GM19372 (cell line): ENCODE data around the gene LEPROT.

Source experiments
- ATAC-seq: cut with Tn5 transposase; IDR thresholded peaks from one replicate; pipeline ENCODE4 v1.9.1; 2021; ENCODE audit warnings: mild to moderate bottlenecking, low read depth, moderate library complexity; ENCODE audit not compliant: unreplicated experiment

Gene LEPROT

GRCh38 chr1:65409816-65410326 lies 10.6 kb upstream of the LEPROT start:
- no peak for ATAC-seq

- no peak for ATAC-seq
These were observed 8.0 kb upstream of the LEPROT start for GRCh38 chr1:65412256-65412983.

GRCh38 chr1:65412984-65413375 lies 7.5 kb upstream of the LEPROT start:
- ATAC-seq = no peak

DNA sequence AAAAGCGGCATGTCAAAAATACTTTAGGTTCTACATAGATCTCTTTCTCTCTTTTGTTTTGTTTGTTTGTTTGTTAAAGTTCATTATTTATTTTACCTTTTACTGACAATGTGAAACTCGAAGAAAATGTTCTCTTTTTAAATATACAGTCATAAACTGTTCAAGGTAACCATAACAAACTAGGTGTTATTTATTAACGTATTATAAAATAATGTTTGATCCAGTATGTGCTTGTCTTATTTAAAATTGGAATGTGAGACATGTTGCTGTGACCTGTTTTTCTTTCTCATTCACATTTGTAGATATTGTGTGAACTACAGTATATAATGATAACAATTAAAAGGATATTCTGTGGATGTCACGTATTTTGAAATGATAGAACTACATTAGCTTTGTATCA lies 5.9 kb upstream of the LEPROT start:
- no peak for ATAC-seq

GRCh38 chr1:65416767-65417166 lies 3.7 kb upstream of the LEPROT start:
- no peak for ATAC-seq

GRCh38 chr1:65417729-65418128 lies 2.7 kb upstream of the LEPROT start:
- ATAC-seq = no peak

GRCh38 chr1:65418522-65419185 lies 1.8 kb upstream of the LEPROT start:
- ATAC-seq = no peak

- ATAC-seq = peak; percentile 91
These were observed 533 bp upstream of the LEPROT start for GRCh38 chr1:65419681-65420589.

GRCh38 chr1:65421351-65422025 lies 1.0 kb downstream of the LEPROT start:
- no peak for ATAC-seq

DNA sequence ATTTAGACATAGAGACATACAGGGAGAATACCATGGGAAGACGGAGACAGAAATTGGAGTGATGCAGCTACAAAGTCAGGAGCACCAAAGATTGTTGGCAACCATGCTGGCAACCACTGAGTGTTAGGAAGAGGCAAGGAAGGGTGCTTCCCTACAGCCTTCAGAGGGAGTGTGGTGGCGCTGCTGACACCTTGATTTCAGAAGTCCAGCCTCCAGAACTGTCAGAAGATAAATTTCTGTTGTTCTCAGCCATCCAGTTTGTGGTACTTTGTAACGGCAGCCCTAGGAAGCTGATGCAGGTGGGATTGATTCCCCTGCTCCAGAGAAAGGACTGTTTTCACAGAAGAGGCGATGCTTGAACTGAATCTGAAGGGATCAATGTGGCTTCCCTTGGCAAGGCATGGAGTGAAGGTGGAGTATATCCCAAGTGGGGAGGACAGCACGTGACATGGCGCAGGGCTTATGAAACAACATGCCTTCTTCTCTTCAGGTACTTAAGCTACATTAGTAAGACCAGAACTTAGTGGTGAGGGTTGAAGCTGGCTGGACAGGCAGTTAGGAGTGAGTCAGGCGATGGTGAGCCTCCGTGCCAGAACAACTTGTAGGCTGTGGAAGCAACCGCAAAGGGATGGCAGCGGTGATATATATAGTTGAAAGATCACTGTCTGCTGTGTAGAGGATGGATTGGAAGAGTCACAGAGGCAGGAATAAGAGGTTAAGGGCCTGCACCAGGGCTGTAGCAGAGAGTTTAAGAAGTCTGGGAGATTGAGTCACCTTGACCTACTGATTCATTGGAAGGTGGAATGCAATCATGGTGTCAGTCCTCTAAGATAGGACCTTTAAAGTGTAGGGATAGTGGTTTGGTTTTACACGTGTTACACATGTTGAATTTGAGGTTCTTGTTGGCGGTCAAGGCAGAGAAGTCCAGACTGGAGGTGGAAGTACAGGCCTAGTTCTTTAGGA lies 2.1 kb downstream of the LEPROT start:
- no peak for ATAC-seq

- ATAC-seq = no peak
These were observed 3.6 kb downstream of the LEPROT start for GRCh38 chr1:65423884-65424572.

- ATAC-seq = no peak
These were observed 4.1 kb downstream of the LEPROT start for GRCh38 chr1:65424573-65424889.

DNA sequence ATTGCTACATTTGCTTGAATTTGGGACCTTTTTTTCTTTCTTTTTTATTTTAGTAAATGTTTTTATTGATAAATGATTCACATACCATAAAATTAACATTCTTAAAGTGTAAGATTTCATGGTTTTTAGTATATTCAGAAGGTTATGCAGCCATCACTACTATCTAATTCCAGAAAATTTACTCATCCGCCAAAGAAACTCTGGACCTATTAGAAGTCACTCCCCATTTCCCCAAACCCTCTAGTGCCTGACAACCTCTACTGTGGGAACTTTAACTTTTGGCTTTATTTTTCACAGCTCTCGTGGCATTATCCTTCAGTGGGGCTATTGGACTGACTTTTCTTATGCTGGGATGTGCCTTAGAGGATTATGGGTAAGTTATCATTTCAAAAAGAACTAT lies 4.5 kb downstream of the LEPROT start:
- no peak for ATAC-seq

DNA sequence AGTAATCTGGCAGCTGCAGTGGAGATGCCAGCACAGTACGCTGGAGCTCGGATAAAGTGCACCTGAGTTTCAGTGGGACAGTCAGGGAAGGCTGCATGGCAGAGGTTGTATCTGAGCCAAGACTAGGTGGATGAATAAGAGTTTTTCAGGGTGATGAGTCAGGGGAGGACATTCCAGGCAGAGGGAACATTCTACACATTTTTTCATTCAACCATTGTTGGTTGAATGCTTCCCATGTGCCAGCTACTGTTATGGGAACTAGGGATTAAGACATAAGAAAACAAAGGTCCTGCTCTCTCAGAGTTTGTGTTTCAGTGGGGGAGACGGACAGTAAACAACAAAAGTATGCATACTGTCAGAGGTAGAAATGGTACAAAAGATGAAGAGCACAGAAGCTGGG lies 5.2 kb downstream of the LEPROT start:
- ATAC-seq = no peak

DNA sequence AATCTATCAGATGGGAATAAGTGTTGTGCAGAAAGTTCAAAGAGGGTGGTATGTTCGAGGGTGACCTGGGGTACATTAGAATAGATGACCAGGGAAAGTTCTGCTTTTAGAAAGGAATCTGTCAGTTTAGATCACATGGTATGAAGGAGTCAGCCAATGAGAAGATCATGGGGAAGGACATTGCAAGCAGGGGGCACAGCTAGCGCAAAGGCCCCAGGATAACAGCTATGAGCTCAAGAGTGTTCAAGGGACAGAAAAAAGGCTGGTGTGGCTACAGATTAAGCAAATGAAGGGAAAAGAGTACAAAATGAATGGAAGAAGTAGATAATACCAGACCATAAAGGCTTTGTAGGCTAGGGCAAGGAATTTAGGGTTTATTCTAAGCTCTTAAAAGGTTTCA lies 8.6 kb downstream of the LEPROT start:
- ATAC-seq = no peak

GRCh38 chr1:65429806-65430205 lies 9.3 kb downstream of the LEPROT start:
- ATAC-seq = no peak

- ATAC-seq = peak; percentile 68
These were observed 10.7 kb downstream of the LEPROT start for GRCh38 chr1:65431111-65431705.

DNA sequence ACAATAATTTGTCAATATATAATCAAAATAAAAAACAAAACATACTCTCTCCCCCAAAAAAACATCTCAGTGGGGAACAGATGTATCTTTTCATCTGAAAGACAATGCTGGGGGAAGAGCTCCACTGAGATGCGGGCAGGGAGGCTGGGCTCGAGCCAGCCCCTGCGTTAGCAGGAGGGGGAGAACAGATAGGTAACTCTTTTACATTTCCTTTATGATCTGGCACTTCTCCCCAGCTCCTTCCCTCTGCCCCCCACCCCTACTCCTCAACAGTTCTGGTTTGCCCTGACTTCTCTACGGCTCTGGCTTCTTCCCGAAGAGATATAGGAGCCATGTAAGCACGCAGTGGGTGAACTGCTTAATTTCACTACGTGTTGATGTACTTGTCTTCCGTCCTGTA lies 12.4 kb downstream of the LEPROT start:
- ATAC-seq = no peak

- ATAC-seq = no peak
These were observed 13.8 kb downstream of the LEPROT start for GRCh38 chr1:65434255-65434654.
